ENCODE measurements around the gene TBC1D5.
"Not testable (repeated sequence)": the region's sequence is repeated elsewhere in the genome, so short reads cannot be mapped to it uniquely, and the experiment has no call there.

Gene TBC1D5

DNA sequence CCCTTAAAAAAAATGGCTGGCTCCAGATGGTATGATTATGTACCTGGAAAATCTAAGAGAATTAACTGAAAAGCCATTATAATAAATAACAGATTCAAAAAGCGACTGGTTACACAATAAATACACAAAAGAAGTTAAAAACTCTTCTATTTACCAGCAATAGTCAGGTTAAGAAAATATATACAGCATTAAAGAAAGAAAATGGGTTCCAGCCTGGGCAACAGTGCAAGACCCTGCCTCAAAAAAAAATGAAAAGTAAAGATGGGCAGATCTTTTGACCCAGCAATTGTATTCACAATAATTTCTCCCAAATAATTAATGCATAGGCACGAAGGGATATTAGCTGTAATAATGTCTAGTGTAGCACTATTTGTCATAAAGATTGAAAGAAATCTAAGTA is 8.7 kb downstream of the TBC1D5 start:
- DNase-seq (ENCODE audit: low read depth, low spot score) = no peak
- no peaks in the 10 kb centered on the region for H3K36me3 ChIP-seq (ENCODE audit: insufficient read depth, low read length)

DNA sequence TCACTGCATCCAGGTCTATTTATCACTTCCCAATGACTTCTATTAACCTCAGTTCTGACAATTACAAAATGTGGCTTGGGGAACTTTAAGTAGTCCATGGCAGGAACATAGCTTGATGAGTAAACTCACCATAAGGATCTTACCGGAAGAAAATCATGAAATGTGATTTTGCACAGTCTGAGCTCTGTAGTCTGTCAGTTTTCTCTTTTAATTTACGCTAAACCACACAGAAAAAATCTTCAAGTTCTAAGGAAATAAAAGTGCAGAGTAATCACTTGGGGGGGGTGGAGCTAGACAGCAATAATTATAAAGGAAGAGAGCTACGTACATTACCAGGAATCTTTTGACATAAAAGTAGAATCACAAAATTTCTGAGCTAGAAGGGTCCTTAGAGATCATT is 9.2 kb downstream of the TBC1D5 start:
- H3K4me3 ChIP-seq = peak overlapping the region; percentile 30; the same call in 1 of the 2 replicates
- peak overlapping the region; percentile 68; the same call in 1 of the 2 replicates for H3K27ac ChIP-seq
- H3K9me3 ChIP-seq (ENCODE audit: low read depth, low read length) = no peaks in the 10 kb centered on the region
- no peak overlapping the region for H3K9ac ChIP-seq (ENCODE audit: insufficient read length)
- DNase-seq (ENCODE audit: low read depth, low spot score) = no peak
- TF ChIP-seq POLR2AphosphoS5 (IDR thresholded peaks at IDR 0.05; ENCODE audit: borderline replicate concordance, low read depth, low read length) (no peak), FOXP2 (optimal IDR thresholded peaks at IDR 0.05; ENCODE audit: control extremely low read depth, extremely low read length, insufficient read depth) (no peak), EZH2 (IDR thresholded peaks at IDR 0.05) (no peak)
- H3K36me3 ChIP-seq (ENCODE audit: insufficient read depth, low read length) = no peaks in the 10 kb centered on the region

More for the DNA sequence above, 8.7 kb downstream of the TBC1D5 start:
- no peak for TF ChIP-seq POLR2AphosphoS5 (IDR thresholded peaks at IDR 0.05; ENCODE audit: borderline replicate concordance, low read depth, low read length)
- TF ChIP-seq EZH2 (IDR thresholded peaks at IDR 0.05) = no peak
- TF ChIP-seq FOXP2 (optimal IDR thresholded peaks at IDR 0.05; ENCODE audit: control extremely low read depth, extremely low read length, insufficient read depth) = no peak
- Histone ChIP-seq H3K27ac (peak overlapping the region; percentile 68; the same call in 1 of the 2 replicates), H3K9me3 (ENCODE audit: low read depth, low read length) (no peaks in the 10 kb centered on the region), H3K4me3 (no peak overlapping the region; the same call in 1 of the 2 replicates), H3K9ac (ENCODE audit: insufficient read length) (no peak overlapping the region)

DNA sequence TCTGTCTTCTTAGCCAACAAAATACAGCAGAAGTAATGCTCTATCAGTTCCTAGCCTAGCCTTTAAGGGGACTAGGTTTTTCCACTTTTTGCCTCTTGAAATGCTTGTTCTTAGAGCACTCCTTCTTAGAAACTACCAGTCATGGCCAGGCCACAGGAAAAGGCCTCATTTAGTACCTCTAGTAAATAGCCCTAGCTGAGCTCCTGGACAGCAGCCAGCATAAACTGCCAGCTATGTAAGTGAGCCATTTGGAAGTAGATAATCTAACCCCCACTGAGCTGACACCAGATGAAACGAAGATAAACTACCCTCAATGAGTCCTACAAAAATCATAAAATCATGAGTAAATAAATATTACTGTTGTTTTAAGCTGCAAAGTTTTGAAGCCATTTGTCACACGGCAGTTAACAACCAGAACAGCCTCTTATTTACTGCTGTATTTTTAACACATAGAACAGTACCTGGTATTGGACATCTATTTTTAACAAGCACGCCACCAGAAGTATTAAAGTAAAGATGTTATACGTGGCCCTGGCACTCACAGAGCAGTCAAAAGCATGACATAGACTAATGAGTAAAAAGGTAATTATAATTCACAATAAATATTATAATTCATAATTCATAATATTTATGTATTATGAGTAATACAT is 12.0 kb downstream of the TBC1D5 start:
- no peak overlapping the region for H3K27ac ChIP-seq
- TF ChIP-seq EZH2 (IDR thresholded peaks at IDR 0.05) (no peak), FOXP2 (optimal IDR thresholded peaks at IDR 0.05; ENCODE audit: control extremely low read depth, extremely low read length, insufficient read depth) (no peak), POLR2AphosphoS5 (IDR thresholded peaks at IDR 0.05; ENCODE audit: borderline replicate concordance, low read depth, low read length) (no peak)

DNA sequence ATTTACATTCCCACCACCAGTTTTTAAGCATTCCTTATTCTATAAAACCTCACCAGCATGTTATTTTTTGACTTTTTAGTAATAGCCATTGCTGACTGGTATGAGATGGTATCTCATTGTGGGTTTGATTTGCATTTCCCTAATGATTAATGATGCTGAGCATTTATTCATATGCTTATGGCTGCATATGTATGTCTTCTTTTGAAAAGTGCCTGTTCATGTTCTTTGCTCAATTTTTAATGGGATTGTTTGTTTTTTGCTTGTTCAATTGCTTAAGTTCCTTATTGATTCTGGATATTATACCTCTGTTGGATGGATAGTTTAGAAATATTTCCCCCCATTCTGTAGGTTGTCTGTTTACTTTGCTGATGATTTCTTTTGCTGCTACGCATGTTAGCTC is 16.1 kb downstream of the TBC1D5 start:
- Histone ChIP-seq H3K4me3 (no peak overlapping the region), H3K9me3 (ENCODE audit: low read depth, low read length) (no peaks in the 10 kb centered on the region), H3K27ac (no peak overlapping the region), H3K9ac (ENCODE audit: insufficient read length) (no peak overlapping the region), H3K36me3 (ENCODE audit: insufficient read depth, low read length) (no peaks in the 10 kb centered on the region; the same call in 1 of the 2 replicates)
- TF ChIP-seq EZH2 (IDR thresholded peaks at IDR 0.05) = no peak
- no peak for TF ChIP-seq FOXP2 (optimal IDR thresholded peaks at IDR 0.05; ENCODE audit: control extremely low read depth, extremely low read length, insufficient read depth)
- TF ChIP-seq POLR2AphosphoS5 (IDR thresholded peaks at IDR 0.05; ENCODE audit: borderline replicate concordance, low read depth, low read length) = no peak
- DNase-seq (ENCODE audit: low read depth, low spot score) = no peak

More for the DNA sequence above, 12.0 kb downstream of the TBC1D5 start:
- H3K36me3 ChIP-seq (ENCODE audit: insufficient read depth, low read length) = no peaks in the 10 kb centered on the region; the same call in 1 of the 2 replicates
- H3K4me3 ChIP-seq = no peak overlapping the region
- H3K9ac ChIP-seq (ENCODE audit: insufficient read length) = no peak overlapping the region
- DNase-seq (ENCODE audit: low read depth, low spot score) = no peak
- H3K9me3 ChIP-seq (ENCODE audit: low read depth, low read length) = no peaks in the 10 kb centered on the region

DNA sequence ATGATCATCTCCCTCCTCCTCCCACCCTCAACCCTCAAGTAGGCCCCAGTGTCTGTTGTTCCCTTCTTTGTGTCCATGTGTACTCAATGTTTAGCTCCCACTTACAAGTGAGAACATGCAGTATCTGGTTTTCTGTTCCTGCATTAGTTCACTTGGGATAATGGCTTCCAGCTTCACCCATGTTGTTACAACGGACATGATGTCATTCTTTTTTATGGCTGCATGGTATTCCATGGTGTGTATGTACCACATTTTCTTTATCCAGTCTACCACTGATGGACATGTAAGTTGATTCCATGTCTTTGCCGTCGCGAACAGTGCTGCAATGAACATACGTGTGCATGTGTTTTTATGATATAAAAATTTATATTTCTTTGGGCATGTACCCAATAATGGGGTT is 16.6 kb downstream of the TBC1D5 start:
- not testable (repeated sequence) for H3K9me3 ChIP-seq (ENCODE audit: low read depth, low read length); H3K36me3 ChIP-seq (ENCODE audit: insufficient read depth, low read length); H3K27ac ChIP-seq; H3K9ac ChIP-seq (ENCODE audit: insufficient read length); H3K4me3 ChIP-seq; DNase-seq (ENCODE audit: low read depth, low spot score)

DNA sequence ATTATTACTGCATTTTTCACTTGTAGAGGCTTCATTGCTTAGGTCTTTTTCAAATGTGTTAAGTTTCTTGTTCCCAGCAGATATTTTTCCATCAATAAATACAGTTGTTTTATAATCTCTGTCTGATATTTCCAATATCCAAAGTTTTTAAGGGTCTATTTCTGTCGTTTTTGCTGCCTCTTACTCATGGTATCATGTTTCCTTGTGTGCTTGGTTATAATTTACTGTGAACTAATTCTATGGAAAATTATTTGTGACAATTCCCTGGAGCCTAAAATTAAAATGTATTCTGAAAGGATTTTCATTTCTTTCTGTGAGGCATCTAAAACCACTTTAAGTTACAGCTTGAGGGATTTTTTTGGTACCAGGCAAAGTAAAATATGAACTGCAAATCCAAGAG is 17.5 kb downstream of the TBC1D5 start:
- H3K36me3 ChIP-seq (ENCODE audit: insufficient read depth, low read length) = no peaks in the 10 kb centered on the region; the same call in 1 of the 2 replicates
- H3K9ac ChIP-seq (ENCODE audit: insufficient read length) = no peak overlapping the region
- H3K4me3 ChIP-seq = no peak overlapping the region
- H3K9me3 ChIP-seq (ENCODE audit: low read depth, low read length) = no peaks in the 10 kb centered on the region
- no peak for TF ChIP-seq EZH2 (IDR thresholded peaks at IDR 0.05)
- no peak for TF ChIP-seq FOXP2 (optimal IDR thresholded peaks at IDR 0.05; ENCODE audit: control extremely low read depth, extremely low read length, insufficient read depth)
- no peak for TF ChIP-seq POLR2AphosphoS5 (IDR thresholded peaks at IDR 0.05; ENCODE audit: borderline replicate concordance, low read depth, low read length)
- DNase-seq (ENCODE audit: low read depth, low spot score) = no peak
- no peak overlapping the region for H3K27ac ChIP-seq

DNA sequence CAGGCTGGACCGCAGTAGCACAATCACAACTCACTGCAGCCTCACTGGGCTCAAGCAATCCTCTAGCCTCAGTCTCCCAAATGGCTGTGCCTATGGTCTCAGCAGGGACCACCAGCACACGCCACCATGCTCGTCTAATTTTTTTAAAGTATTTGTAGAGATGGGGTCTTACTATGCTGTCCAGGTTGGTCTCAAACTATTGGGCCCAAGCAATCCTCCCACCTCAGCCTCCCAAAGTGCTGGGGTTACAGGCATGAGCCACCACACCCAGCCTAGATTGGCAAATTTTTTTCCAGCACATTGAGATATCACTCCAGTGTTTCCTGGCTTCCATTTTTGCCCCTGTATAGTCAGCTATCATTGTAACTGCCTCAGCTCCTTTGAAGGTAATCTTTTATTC is 18.3 kb downstream of the TBC1D5 start:
- H3K4me3 ChIP-seq = no peak overlapping the region
- no peak overlapping the region for H3K27ac ChIP-seq
- H3K36me3 ChIP-seq (ENCODE audit: insufficient read depth, low read length) = no peaks in the 10 kb centered on the region; the same call in 1 of the 2 replicates
- TF ChIP-seq FOXP2 (optimal IDR thresholded peaks at IDR 0.05; ENCODE audit: control extremely low read depth, extremely low read length, insufficient read depth) = no peak
- H3K9ac ChIP-seq (ENCODE audit: insufficient read length) = no peak overlapping the region
- no peak for DNase-seq (ENCODE audit: low read depth, low spot score)
- no peaks in the 10 kb centered on the region for H3K9me3 ChIP-seq (ENCODE audit: low read depth, low read length)

DNA sequence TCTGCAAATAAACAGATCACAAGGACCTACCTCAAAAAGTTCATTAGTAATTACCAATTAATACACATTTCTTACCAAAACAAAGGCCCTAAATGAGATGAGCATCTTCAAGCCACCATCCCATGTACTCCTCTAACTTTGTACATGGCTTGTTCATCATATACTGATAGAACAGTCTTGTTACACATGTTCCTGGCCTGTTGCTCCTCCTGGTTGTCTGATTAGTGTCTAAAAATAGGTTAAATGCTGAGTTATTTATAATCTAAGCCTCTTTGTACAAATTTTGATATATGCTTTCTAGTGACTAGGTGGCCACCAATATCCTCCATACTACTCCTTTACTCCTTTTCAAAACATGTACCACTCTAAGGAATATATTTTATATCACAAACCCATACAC is 25.0 kb downstream of the TBC1D5 start:
- no peak for DNase-seq (ENCODE audit: low read depth, low spot score)

DNA sequence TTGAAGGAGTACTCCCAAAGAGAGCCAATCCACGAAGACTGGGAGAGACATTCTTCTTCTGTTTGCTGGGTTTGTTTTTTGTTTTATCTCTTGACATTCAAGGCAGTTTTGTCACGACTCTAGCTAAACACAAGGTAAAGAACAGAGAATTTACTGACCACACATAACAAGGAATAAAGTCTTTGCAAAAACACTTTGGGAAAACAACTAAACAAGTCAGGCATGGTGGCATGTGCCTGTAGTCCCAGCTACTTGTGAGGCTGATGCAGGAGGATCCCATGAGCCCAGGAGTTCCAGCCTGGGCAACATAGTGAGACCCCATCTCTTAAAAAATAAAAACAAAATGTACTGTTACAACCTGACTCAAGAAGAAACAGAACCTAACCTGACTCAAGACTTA is 28.0 kb downstream of the TBC1D5 start:
- TF ChIP-seq FOXP2 (optimal IDR thresholded peaks at IDR 0.05; ENCODE audit: control extremely low read depth, extremely low read length, insufficient read depth) (no peak), POLR2AphosphoS5 (IDR thresholded peaks at IDR 0.05; ENCODE audit: borderline replicate concordance, low read depth, low read length) (no peak), EZH2 (IDR thresholded peaks at IDR 0.05) (no peak)
- DNase-seq (ENCODE audit: low read depth, low spot score) = no peak
- H3K4me3 ChIP-seq = no peak overlapping the region

More for the DNA sequence above, 25.0 kb downstream of the TBC1D5 start:
- Histone ChIP-seq H3K27ac (no peak overlapping the region), H3K36me3 (ENCODE audit: insufficient read depth, low read length) (no peaks in the 10 kb centered on the region; the same call in 1 of the 2 replicates), H3K9ac (ENCODE audit: insufficient read length) (no peak overlapping the region), H3K9me3 (ENCODE audit: low read depth, low read length) (no peaks in the 10 kb centered on the region), H3K4me3 (no peak overlapping the region)
- TF ChIP-seq EZH2 (IDR thresholded peaks at IDR 0.05) (no peak), FOXP2 (optimal IDR thresholded peaks at IDR 0.05; ENCODE audit: control extremely low read depth, extremely low read length, insufficient read depth) (no peak), POLR2AphosphoS5 (IDR thresholded peaks at IDR 0.05; ENCODE audit: borderline replicate concordance, low read depth, low read length) (no peak)

More for the DNA sequence above, 28.0 kb downstream of the TBC1D5 start:
- Histone ChIP-seq H3K36me3 (ENCODE audit: insufficient read depth, low read length) (no peaks in the 10 kb centered on the region; the same call in 1 of the 2 replicates), H3K27ac (no peak overlapping the region), H3K9me3 (ENCODE audit: low read depth, low read length) (no peaks in the 10 kb centered on the region), H3K9ac (ENCODE audit: insufficient read length) (no peak overlapping the region)
